ENCODE results near the gene BOK.

Gene BOK

GRCh38 chr2:241606186-241606585 lies 47.6 kb downstream of the BOK start:
- DNase-seq: no peak

- DNase-seq: no peak
These were observed 48.8 kb downstream of the BOK start for GRCh38 chr2:241607162-241607885.

- DNase-seq: peak; percentile 8
These were observed 50.3 kb downstream of the BOK start for GRCh38 chr2:241608881-241609280.

- DNase-seq: no peak
These were observed 51.6 kb downstream of the BOK start for GRCh38 chr2:241609859-241610793.

- no peak for DNase-seq
These were observed 52.5 kb downstream of the BOK start for GRCh38 chr2:241611062-241611461.

- DNase-seq: no peak
These were observed 53.8 kb downstream of the BOK start for GRCh38 chr2:241612156-241613016.

- DNase-seq: no peak
These were observed 54.7 kb downstream of the BOK start for GRCh38 chr2:241613017-241613780.

GRCh38 chr2:241615041-241615440 lies 56.5 kb downstream of the BOK start:
- no peak for DNase-seq

- DNase-seq: no peak
These were observed 57.0 kb downstream of the BOK start for GRCh38 chr2:241615522-241616052.

GRCh38 chr2:241616168-241617125 lies 57.9 kb downstream of the BOK start:
- DNase-seq: no peak

GRCh38 chr2:241617431-241618154 lies 59.0 kb downstream of the BOK start:
- no peak for DNase-seq

- no peak for DNase-seq
These were observed 59.8 kb downstream of the BOK start for GRCh38 chr2:241618296-241618805.

- no peak for DNase-seq
These were observed 60.3 kb downstream of the BOK start for GRCh38 chr2:241618829-241619228.

GRCh38 chr2:241619597-241620418 lies 61.3 kb downstream of the BOK start:
- no peak for DNase-seq

- no peak for DNase-seq
These were observed 61.8 kb downstream of the BOK start for GRCh38 chr2:241620419-241620769.
